ENCODE results near the gene FAM229A.

FAM229A gene

DNA sequence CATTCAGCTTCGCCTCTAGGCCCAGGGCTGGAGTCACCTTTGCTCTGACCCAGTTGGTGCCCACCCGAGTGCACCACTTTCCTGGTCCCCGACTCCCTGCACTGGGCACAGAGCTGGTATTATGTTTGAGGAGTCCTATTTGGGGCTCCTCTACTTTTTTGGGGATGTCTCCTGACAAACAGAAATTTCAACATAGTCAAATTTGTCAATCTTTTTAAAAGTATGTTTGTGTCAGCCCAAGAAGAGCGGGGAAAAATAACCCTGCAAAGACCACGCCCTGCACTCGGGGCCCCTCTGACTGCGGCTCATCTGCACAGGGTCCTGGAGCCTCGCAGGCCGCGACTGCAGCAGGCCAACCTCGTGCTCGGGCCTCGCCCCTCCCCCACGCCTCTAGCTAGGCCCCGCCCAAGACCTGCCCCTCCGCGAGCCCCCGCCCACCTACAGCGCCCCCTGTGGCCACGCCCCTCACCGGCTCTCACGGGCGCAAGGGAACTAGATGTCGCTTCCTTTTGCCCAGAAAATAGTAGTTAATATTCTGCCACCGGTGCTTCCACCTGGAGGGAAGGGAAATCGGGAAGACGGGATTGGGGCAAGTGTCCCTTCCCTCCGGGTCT is 11.4 kb downstream of the FAM229A start:
- H3K27ac Mint-ChIP-seq = peak overlapping the region; percentile 79
- peaks cover 69% of the 10 kb centered on the region for H3K4me1 Mint-ChIP-seq (ENCODE audit: low read depth)

DNA sequence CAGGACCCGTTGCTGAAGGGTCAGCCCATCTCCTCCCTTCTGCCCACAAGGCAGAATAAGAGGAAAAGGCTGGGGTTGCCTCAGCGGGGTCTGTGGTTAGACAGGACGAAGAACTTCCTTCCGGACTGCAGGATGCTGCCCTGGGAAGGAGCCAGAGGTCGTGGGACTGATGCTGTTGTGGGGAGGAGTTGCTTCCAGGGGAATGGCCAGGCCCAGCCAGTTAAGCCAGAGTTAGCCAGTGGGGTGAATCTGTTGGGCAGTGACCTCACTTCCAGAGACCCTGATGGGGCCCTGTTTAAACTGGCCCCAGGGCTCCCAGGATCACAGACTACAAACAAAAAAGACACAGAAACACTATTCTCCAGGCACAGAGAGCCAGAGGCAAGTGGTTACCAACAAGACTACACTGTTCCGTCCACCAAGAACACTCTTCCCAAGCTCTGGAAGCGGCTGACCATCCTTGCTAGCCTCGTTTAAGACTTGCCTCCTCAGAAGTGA is 13.0 kb downstream of the FAM229A start:
- H3K27ac Mint-ChIP-seq = peak overlapping the region; percentile 50
- peaks cover 41% of the 10 kb centered on the region for H3K27me3 Mint-ChIP-seq
- no peaks in the 10 kb centered on the region for H3K9me3 Mint-ChIP-seq
- peaks cover 78% of the 10 kb centered on the region for H3K4me1 Mint-ChIP-seq (ENCODE audit: low read depth)
- H3K36me3 Mint-ChIP-seq (ENCODE audit: low read depth) = no peaks in the 10 kb centered on the region
- intact Hi-C loops (cut with micrococcal nuclease) = no loop called here
- no peak overlapping the region for H3K4me3 Mint-ChIP-seq

More for the DNA sequence above, 11.4 kb downstream of the FAM229A start:
- Mint-ChIP-seq H3K27me3 (peaks cover 31% of the 10 kb centered on the region), H3K36me3 (ENCODE audit: low read depth) (peaks cover 8% of the 10 kb centered on the region), H3K9me3 (no peaks in the 10 kb centered on the region), H3K4me3 (peak overlapping the region; percentile 73)
- intact Hi-C loops (cut with micrococcal nuclease) = loop anchor here (1.0 kb wide), 1 partner anchor 12 kb away; no protein-coding TSS in a partner anchor

DNA sequence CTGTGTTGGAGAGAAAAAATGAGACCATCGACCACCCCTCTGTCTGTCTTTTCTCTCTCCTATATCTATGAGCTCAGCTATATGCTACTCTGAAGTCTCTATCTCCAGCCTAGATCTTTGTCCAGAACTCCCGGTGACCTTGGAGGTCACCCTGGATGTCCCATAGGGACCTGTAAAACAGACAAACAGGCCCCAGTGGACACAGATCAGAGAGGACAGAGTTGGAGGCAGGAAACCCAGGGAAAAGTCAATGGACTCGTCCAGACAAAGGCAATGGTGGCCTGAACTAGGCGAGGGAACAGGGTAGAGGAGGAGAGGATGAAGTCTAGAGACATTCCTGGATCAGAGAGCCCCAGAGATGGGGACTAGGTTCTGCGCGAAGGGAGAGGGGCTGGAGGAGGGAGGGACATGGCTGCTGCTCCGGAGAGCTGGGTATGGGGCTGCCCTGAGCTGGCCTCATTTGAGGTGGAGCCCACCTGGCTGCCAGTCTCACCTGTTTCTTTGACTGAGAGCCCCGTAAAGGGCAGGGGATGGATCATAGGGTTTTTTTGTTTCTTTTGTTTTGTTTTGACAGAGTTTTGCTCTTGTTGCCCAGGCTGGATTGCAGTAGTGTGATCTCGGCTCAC is 15.6 kb downstream of the FAM229A start:
- no peaks in the 10 kb centered on the region for H3K36me3 Mint-ChIP-seq (ENCODE audit: low read depth)
- no peak overlapping the region for H3K4me3 Mint-ChIP-seq
- no peaks in the 10 kb centered on the region for H3K9me3 Mint-ChIP-seq
- H3K27ac Mint-ChIP-seq = peak overlapping the region; percentile 21
- peaks cover 47% of the 10 kb centered on the region for H3K27me3 Mint-ChIP-seq
- intact Hi-C loops (cut with micrococcal nuclease) = no loop called here
- peaks cover 62% of the 10 kb centered on the region for H3K4me1 Mint-ChIP-seq (ENCODE audit: low read depth)

DNA sequence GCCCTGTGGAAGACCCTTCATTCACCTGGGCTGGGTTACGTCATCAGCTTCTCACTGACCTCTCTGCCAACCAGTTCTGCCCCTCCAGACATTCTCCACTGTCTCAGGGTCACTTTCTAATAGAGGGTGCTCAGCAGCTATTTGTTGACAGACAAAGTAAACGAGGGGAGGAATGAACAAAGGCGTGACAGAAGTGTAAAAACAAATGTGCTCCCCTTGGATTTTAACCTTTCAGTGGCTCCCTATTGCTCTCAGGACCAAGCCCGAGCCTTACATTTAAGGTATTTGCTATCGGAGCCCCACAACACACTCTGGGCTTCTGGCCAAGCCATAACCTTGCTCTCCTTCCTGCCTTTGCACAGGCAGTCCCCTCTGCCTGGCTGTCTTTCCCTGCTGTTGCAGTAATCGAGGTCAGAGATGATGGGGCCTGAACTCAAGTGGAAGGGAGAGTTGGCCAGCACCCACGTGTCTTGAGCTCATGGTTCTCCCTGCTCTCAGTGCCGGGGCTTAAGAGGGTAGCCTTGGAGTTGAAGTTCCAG is 16.9 kb downstream of the FAM229A start:
- peaks cover 47% of the 10 kb centered on the region for H3K27me3 Mint-ChIP-seq
- no peaks in the 10 kb centered on the region for H3K9me3 Mint-ChIP-seq
- peak overlapping the region; percentile 30 for H3K27ac Mint-ChIP-seq
- no peaks in the 10 kb centered on the region for H3K36me3 Mint-ChIP-seq (ENCODE audit: low read depth)
- intact Hi-C loops (cut with micrococcal nuclease) = no loop called here
- no peak overlapping the region for H3K4me3 Mint-ChIP-seq
- H3K4me1 Mint-ChIP-seq (ENCODE audit: low read depth) = peaks cover 57% of the 10 kb centered on the region

DNA sequence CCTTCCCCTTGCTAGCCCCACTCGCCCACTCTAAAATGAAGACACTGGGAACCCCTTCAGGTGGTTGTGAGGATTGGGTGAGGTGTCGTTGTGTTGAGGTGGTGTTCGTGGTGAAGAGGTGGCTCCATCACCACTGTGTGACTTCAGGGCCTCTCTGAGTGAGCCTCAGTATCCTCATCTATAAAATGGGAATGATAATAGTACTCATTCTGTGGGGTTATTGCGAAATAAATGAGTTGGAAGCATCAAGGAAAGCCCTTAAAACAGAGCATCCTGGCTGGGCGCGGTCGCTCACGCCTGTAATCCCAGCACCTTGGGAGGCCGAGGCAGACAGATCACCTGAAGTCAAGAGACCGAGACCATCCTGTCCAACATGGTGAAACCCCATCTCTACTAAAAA is 19.6 kb downstream of the FAM229A start:
- Mint-ChIP-seq H3K9me3 (no peaks in the 10 kb centered on the region), H3K4me1 (ENCODE audit: low read depth) (peaks cover 58% of the 10 kb centered on the region)

DNA sequence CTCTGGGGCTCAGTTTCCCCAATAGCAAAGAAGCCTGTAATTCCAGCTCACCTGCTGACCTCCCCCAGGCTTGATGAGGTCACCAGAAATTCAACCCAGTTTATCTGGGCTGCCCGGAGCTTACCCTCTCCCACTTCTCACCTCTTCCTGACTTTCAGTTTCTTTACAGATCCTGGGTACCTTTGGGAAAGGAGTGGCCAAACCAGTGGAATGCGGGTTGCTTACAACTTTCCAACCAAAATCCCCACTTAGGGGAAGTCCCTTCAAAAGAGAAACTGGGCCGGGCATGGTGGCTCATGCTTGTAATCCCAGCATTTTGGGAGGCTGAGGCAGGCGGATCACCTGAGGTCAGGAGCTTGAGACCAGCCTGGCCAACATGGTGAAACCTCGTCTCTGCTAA is 20.3 kb downstream of the FAM229A start:
- no peak overlapping the region for H3K4me3 Mint-ChIP-seq
- peaks cover 65% of the 10 kb centered on the region for H3K4me1 Mint-ChIP-seq (ENCODE audit: low read depth)
- no peak overlapping the region for H3K27ac Mint-ChIP-seq
- H3K36me3 Mint-ChIP-seq (ENCODE audit: low read depth) = no peaks in the 10 kb centered on the region
- no peaks in the 10 kb centered on the region for H3K9me3 Mint-ChIP-seq
- H3K27me3 Mint-ChIP-seq = peaks cover 36% of the 10 kb centered on the region
- intact Hi-C loops (cut with micrococcal nuclease) = no loop called here

More for the DNA sequence above, 19.6 kb downstream of the FAM229A start:
- no peaks in the 10 kb centered on the region for H3K36me3 Mint-ChIP-seq (ENCODE audit: low read depth)
- H3K4me3 Mint-ChIP-seq = no peak overlapping the region
- H3K27me3 Mint-ChIP-seq = peaks cover 41% of the 10 kb centered on the region
- intact Hi-C loops (cut with micrococcal nuclease) = no loop called here
- H3K27ac Mint-ChIP-seq = no peak overlapping the region

DNA sequence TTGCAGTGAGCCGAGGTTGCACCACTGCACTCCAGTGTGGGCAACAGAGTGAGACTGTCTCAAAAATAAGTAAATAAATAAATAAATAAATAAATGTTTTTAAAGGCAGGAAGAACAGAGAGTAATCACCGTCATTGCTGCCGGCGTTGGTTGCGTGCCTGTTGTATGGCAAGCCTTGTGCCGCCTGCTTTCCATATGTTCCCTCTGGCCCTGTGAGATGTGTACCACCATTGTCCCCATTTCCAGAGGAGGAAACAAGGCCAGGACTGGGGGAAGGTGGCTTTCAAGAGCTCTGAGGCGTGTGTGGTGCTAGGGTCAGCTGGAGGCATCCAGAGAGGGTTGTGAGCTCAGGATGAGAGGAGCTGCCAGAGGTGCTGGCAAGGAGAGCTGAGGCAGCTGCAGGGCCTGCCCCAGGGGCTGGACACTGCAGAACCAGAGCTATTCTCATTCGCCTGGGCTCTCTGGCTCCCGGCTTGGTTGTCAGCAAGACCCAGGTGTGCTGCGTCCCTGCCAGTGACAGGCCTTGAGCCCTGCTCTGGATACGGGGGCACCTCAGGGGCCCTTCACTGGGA is 21.0 kb downstream of the FAM229A start:
- Mint-ChIP-seq H3K27me3 (peaks cover 29% of the 10 kb centered on the region), H3K36me3 (ENCODE audit: low read depth) (no peaks in the 10 kb centered on the region), H3K27ac (peak overlapping the region; percentile 35), H3K4me1 (ENCODE audit: low read depth) (peaks cover 66% of the 10 kb centered on the region), H3K9me3 (no peaks in the 10 kb centered on the region), H3K4me3 (no peak overlapping the region)
- intact Hi-C loops (cut with micrococcal nuclease) = no loop called here

DNA sequence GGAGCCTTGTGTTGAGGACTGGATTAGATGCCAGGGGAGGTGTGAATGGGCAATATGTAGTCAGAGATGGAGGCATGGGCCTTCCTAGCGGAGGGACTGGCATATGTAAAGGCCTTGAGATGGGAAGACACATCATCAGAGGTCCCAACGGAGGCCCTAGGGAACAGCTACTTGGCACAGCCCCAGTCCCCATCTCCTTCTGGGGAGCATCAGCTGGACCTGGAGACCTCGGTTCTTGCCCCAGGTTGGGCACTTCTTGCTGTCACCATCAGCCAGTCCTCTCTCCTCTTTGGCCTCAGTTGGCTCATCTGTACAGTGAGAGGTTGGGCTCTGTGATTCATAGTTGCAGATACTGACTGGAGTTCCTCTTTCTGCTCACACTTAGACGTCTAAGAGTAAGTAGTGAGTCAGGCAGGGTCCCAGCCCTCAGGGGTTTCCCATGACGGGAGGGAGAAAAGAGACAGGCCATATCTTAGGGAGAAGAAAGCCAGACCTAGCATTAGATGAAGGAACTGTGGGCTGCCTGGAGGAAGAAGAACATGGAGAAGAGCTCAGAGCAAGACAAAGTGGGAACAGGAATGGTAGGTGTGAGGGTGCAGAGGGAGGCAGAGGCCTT is 22.8 kb downstream of the FAM229A start:
- Mint-ChIP-seq H3K27ac (peak overlapping the region; percentile 80), H3K4me3 (no peak overlapping the region), H3K9me3 (no peaks in the 10 kb centered on the region), H3K4me1 (ENCODE audit: low read depth) (peaks cover 61% of the 10 kb centered on the region), H3K27me3 (peaks cover 16% of the 10 kb centered on the region), H3K36me3 (ENCODE audit: low read depth) (no peaks in the 10 kb centered on the region)
- intact Hi-C loops (cut with micrococcal nuclease) = loop anchor here (1.0 kb wide), 1 partner anchor 12 kb away; no protein-coding TSS in a partner anchor

DNA sequence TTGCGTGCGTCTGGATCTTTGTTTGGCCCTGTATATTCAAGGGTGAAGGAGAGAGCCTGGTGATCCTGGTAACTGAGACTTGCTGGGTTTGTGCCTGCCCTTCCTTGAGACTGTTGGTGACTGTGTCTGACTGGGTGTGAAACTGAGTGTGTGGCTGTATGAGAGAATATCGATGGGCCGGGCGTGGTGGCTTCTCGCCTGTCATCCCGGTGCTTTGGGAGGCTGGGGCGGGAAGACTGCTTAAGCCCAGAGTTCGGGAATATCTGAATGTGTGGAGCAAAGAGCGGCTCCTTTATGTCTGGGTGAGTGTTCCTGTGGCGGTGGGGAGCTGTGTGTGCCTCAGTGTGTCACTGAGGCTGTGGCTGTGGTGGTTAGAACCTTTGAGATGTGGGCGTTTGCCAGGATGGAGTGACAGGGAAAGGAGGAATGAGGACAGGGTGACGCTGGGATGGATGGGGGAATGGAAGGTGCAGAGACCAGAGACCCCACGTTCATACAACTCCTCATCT is 23.6 kb downstream of the FAM229A start:
- no peaks in the 10 kb centered on the region for H3K9me3 Mint-ChIP-seq
- peak overlapping the region; percentile 80 for H3K27ac Mint-ChIP-seq
- peaks cover 11% of the 10 kb centered on the region for H3K27me3 Mint-ChIP-seq
- H3K4me1 Mint-ChIP-seq (ENCODE audit: low read depth) = peaks cover 69% of the 10 kb centered on the region
- no peak overlapping the region for H3K4me3 Mint-ChIP-seq
- H3K36me3 Mint-ChIP-seq (ENCODE audit: low read depth) = peaks cover 6% of the 10 kb centered on the region
- intact Hi-C loops (cut with micrococcal nuclease) = loop anchor here (1.0 kb wide), 1 partner anchor 13 kb away; no protein-coding TSS in a partner anchor

DNA sequence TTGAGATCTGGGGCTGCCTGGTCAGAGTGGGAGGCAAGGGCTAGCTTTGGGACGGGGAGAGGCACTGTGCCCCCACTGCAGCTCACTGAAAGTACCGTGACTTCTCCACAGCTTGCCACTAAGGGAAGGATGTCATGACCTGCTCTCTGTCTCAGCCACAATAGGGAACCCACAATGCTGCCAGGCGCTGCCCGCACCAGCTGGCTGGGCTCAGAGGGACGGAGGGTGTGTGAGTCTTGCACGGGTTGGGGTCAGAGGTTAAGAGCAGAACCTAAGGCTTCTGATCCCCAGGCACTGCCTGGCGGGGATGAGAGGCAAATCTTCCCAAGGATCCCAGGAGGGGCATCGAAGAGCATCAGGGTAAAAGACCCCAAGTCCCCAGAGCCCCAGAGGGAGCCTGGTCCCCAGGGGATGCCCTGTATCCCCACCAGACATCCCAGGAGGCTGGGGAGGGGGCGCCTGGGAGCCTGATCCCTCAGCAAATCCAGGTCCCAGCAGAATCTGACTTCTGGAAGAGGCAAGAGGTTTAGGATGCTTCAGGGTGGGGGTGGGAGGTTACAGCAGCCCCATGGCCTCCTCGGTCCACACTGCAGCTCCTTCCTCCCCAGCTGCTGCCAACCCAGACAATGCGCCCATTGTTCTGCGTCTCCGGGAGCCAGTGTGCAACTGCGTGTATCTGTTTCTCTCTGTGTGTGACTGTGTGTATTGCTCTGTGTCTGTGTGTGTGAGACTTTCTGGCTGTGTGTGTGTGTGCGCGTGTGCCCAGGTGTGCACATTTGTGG is 24.2 kb downstream of the FAM229A start:
- H3K9me3 Mint-ChIP-seq = no peaks in the 10 kb centered on the region
- peaks cover 12% of the 10 kb centered on the region for H3K36me3 Mint-ChIP-seq (ENCODE audit: low read depth)
- peaks cover 73% of the 10 kb centered on the region for H3K4me1 Mint-ChIP-seq (ENCODE audit: low read depth)
- intact Hi-C loops (cut with micrococcal nuclease) = no loop called here
- H3K27me3 Mint-ChIP-seq = peaks cover 5% of the 10 kb centered on the region
- H3K27ac Mint-ChIP-seq = peak overlapping the region; percentile 80
- peak overlapping the region; percentile 52 for H3K4me3 Mint-ChIP-seq

DNA sequence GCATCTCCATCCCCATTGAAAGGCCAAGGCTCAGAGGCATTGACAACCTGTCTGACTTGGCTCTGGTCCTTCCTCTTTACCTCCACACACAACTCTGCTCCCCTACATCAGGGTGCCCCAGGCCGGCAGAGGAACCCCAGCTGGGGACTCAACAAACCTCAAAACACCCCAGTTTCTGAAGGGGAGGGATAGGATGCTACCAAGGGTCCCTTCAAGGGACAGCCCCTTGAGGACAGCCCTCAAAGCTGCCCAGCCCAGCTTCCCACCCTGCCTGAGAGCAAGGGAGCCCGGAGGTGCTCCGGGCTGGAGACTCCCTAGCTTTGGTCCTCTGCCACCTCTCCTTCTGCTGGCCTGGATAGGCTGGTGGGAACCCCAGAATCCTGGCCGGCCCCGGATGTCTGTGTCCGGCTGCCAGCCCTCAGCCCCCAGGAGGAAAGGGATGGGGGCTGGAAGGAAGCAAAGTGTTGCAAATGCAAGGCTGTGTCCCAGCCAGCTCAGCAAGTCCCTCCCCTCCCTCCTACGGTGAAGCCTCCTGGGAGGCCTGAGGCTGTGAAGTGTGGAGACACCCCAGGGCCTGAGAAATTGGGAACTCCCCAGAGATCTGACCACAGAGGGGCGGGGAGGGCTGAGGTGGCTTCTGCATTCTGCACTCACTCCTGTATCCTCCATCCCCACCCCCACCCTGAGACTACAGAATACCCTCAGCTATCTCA is 25.2 kb downstream of the FAM229A start:
- intact Hi-C loops (cut with micrococcal nuclease) = no loop called here
- Mint-ChIP-seq H3K36me3 (ENCODE audit: low read depth) (peaks cover 21% of the 10 kb centered on the region), H3K27me3 (peaks cover 5% of the 10 kb centered on the region), H3K4me1 (ENCODE audit: low read depth) (peaks cover 66% of the 10 kb centered on the region), H3K27ac (peak overlapping the region; percentile 80), H3K9me3 (no peaks in the 10 kb centered on the region), H3K4me3 (peak overlapping the region; percentile 52)

DNA sequence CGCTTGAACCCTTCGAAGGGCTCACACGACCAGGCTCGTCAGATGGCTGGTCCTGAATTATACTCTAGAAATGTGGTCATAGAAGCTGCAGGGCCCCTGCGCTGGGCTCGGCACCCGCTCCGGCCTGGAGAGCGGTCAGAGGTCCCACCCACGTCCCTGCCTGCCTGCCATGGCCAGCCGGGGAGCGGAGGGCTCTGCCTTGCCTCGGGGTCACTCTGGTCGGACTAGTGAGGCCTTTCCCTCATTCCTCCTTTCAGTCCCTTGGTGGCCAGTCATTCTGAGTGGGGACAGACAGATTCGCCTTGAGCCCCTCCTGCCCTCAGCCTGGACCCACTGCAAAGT is 25.7 kb downstream of the FAM229A start:
- H3K4me1 Mint-ChIP-seq (ENCODE audit: low read depth) = peaks cover 64% of the 10 kb centered on the region
- peak overlapping the region; percentile 80 for H3K27ac Mint-ChIP-seq
- peaks cover 26% of the 10 kb centered on the region for H3K36me3 Mint-ChIP-seq (ENCODE audit: low read depth)
- H3K4me3 Mint-ChIP-seq = peak overlapping the region; percentile 52
- intact Hi-C loops (cut with micrococcal nuclease) = no loop called here
- peaks cover 5% of the 10 kb centered on the region for H3K27me3 Mint-ChIP-seq
- H3K9me3 Mint-ChIP-seq = no peaks in the 10 kb centered on the region

Measured in dendritic cell treated with granulocyte-macrophage colony-stimulating factor and Interleukin-4, amounts not matched to agents 40 ng/mL and 50 ng/mL, for 4 days (primary cell).